PFSK-1 (cell line): Measurements from ENCODE around the gene ACLY.

Source experiments
- FOXP2 ChIP-seq: optimal IDR thresholded peaks from 2 replicates; pipeline ENCODE3; 2011; ENCODE audit warnings: borderline replicate concordance, control low read depth, inconsistent platforms; ENCODE audit not compliant: insufficient read depth; ENCODE audit errors: extremely low read length, extremely low read depth
- POLR2AphosphoS5 ChIP-seq: IDR thresholded peaks from 2 replicates; pipeline ENCODE4 v1.6.1; 2012; ENCODE audit warnings: low read depth, mild to moderate bottlenecking, control low read depth, low read length, moderate library complexity
- SIN3A ChIP-seq: IDR thresholded peaks from 2 replicates; pipeline ENCODE4 v1.6.1; 2012; ENCODE audit warnings: mild to moderate bottlenecking, low read length, moderate library complexity, borderline replicate concordance; ENCODE audit not compliant: insufficient read depth
- TF ChIP-seq, protein P1 (sequence below), 2 experiments: IDR thresholded peaks; 2 replicates each; pipeline versions ENCODE4 v1.6.1 to v1.8.0; 2011 to 2012; ENCODE audit warnings: low read depth in 2 of 2, low read length in 2 of 2, control low read depth in 1 of 2, inconsistent platforms in 1 of 2, mild to moderate bottlenecking in 1 of 2, moderate library complexity in 1 of 2; ENCODE audit not compliant: insufficient read depth in 1 of 2

DNA sequence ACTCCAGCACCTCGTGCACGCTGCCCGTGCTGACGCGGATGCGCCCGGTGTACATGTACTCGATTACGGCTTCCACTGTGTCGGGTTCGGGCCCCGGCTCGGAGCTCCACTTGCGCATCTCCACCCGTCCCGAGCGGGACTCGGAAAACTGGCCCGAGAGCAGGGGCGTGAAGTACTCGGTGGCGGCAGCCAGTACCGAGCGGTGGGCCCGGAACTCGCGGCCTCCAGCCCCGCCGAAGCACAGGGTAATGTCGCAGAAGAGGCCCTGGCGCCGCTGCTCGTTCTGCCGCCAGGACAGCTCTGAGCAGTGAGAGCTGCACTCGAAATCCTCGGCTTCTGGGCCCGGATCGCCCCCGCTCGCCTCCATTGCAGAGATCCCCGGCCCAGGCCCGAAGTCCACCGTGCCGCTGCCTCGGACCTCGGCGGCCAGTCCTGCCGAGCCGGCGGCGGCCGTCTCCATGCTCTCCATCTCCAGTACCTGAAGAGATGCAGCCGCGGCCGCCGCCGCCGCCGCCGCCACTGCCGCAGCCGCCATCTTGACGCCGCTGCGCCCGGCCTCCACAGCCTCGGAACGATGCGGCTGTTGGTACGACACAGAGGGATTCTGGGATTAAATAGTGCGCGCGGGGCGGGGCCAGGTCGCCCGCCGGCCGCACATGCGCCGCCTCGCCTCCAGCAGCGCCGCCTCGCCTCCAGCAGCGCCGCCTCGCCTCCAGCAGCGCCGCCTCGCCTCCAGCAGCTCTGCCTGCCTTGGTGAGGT lies 53.7 kb downstream of the ACLY start, which contains the start of gene KLHL11:
- TF ChIP-seq, protein P1, sequence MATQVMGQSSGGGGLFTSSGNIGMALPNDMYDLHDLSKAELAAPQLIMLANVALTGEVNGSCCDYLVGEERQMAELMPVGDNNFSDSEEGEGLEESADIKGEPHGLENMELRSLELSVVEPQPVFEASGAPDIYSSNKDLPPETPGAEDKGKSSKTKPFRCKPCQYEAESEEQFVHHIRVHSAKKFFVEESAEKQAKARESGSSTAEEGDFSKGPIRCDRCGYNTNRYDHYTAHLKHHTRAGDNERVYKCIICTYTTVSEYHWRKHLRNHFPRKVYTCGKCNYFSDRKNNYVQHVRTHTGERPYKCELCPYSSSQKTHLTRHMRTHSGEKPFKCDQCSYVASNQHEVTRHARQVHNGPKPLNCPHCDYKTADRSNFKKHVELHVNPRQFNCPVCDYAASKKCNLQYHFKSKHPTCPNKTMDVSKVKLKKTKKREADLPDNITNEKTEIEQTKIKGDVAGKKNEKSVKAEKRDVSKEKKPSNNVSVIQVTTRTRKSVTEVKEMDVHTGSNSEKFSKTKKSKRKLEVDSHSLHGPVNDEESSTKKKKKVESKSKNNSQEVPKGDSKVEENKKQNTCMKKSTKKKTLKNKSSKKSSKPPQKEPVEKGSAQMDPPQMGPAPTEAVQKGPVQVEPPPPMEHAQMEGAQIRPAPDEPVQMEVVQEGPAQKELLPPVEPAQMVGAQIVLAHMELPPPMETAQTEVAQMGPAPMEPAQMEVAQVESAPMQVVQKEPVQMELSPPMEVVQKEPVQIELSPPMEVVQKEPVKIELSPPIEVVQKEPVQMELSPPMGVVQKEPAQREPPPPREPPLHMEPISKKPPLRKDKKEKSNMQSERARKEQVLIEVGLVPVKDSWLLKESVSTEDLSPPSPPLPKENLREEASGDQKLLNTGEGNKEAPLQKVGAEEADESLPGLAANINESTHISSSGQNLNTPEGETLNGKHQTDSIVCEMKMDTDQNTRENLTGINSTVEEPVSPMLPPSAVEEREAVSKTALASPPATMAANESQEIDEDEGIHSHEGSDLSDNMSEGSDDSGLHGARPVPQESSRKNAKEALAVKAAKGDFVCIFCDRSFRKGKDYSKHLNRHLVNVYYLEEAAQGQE (IDR thresholded peaks at IDR 0.05; ENCODE audit: insufficient read depth in 1 of 2, low read depth in 2 of 2, low read length in 2 of 2) = peak in 1 of 2 experiments; percentile 40; a peak in 2 of 4 replicates
- TF ChIP-seq POLR2AphosphoS5 = peak; percentile 96
- peak; percentile 51 for TF ChIP-seq FOXP2
- TF ChIP-seq SIN3A = no peak
